Stomach (tissue), 9 donors: ENCODE data around the gene PAFAH1B1. TPM values are rescaled to one million over a fixed set of nuclear protein-coding genes. Genes with fewer than 3 reads are reported as not detected.

Experiments used
- DNase-seq, 2 donors: peaks; one replicate each; pipeline versions ENCODE4 v3.0.0 to v3.0.0-alpha.2; 2013 to 2019
- H3K27ac ChIP-seq, 5 donors: fragments of 200-600 bp in 4 of 5; sonication (generic) in 4 of 5; one replicate each; pipeline ENCODE4 v1.5.1; 2013 to 2019; ENCODE audit warnings: mild to moderate bottlenecking in 1 of 5, moderate library complexity in 1 of 5
- H3K27me3 ChIP-seq, 3 donors: fragments of 200-600 bp; sonication (generic); one replicate each; pipeline ENCODE4 v1.5.1; 2017 to 2019; ENCODE audit warnings: mixed run types in 1 of 3
- H3K36me3 ChIP-seq, 4 donors: fragments of 200-600 bp; sonication (generic); 1 replicate in 3 of 4; 2 replicates in 1 of 4; pipeline ENCODE4 v1.5.1; 2016 to 2019
- H3K4me1 ChIP-seq, 4 donors: fragments of 200-600 bp; sonication (generic); one replicate each; pipeline ENCODE4 v1.5.1; 2016 to 2019
- H3K4me3 ChIP-seq, 4 donors: fragments of 200-600 bp; sonication (generic) in 3 of 4; one replicate each; pipeline ENCODE4 v1.5.1; 2016 to 2019; ENCODE audit warnings: mild to moderate bottlenecking in 1 of 4
- H3K9me3 ChIP-seq, 4 donors: fragments of 200-600 bp; sonication (generic); one replicate each; pipeline ENCODE4 v1.5.1; 2016 to 2019
- EP300 ChIP-seq: sonication (generic); formaldehyde crosslinking; IDR thresholded peaks from one replicate; pipeline ENCODE4 v1.6.1; 2017; ENCODE audit warnings: antibody characterized with exemption
- POLR2A ChIP-seq, 4 donors: fragments of 450-650 bp; IDR thresholded peaks; one replicate each; pipeline ENCODE4 v1.6.1; 2016; ENCODE audit warnings: antibody characterized with exemption in 4 of 4, control low read depth in 2 of 4, mild to moderate bottlenecking in 1 of 4, moderate library complexity in 1 of 4
- POLR2AphosphoS5 ChIP-seq, 3 donors: sonication (generic); formaldehyde crosslinking; IDR thresholded peaks; one replicate each; pipeline ENCODE4 v1.6.1; 2016; ENCODE audit warnings: antibody characterized with exemption in 3 of 3
- WGBS, 5 donors: extraction: QIAGEN DNeasy Blood & Tissue Kit in 3 of 5; methylation state at CpG; one replicate each; pipeline versions ENCODE4 v1.1.5 to v1.1.7; 2013 to 2018; 5-methylcytosine and 5-hydroxymethylcytosine counted together
- intact Hi-C: fragments of 100-400 bp; cut with DNase I; formaldehyde crosslinking; loops from one replicate; pipeline ENCODE4 v1.15.1; 2023; ENCODE audit warnings: low total_unique reads
- polyA plus RNA-seq, 3 donors: library from polyadenylated mRNA; stranded (reverse); fragments of 200-250 nt; gene quantifications; one replicate each; pipeline ENCODE4 v1.2.3, GENCODE V29; 2013
- total RNA-seq, 5 donors: library from RNA; depleted of rRNA; stranded (reverse); fragments of >200 nt; gene quantifications; one replicate each; pipeline versions ENCODE4 v1.1.0 to v1.2.3, GENCODE V29; 2014 to 2016
- TF ChIP-seq, protein P1 (sequence below), 7 experiments: fragments of 450-650 bp in 4 of 7; fragments of 200-600 bp in 3 of 7; sonication (generic) in 3 of 7; IDR thresholded peaks; one replicate each; pipeline ENCODE4 v1.5.1; 2016 to 2019; ENCODE audit warnings: antibody characterized with exemption in 7 of 7, control low read depth in 2 of 7, mild to moderate bottlenecking in 1 of 7
- donor health status: healthy with polysubstance abuse.
- donor health status: Bipolar disorder and iron deficiency.
- donor health status: healthy.

Gene PAFAH1B1
- total and polyA plus RNA-seq, 8 donors, result 22.5 to 264 (median 50.7) TPM

GRCh38 chr17:2562162-2562858 lies 31.1 kb upstream of the PAFAH1B1 start:
- TF ChIP-seq POLR2AphosphoS5 (IDR thresholded peaks at IDR 0.05), result no peak
- TF ChIP-seq, protein P1, sequence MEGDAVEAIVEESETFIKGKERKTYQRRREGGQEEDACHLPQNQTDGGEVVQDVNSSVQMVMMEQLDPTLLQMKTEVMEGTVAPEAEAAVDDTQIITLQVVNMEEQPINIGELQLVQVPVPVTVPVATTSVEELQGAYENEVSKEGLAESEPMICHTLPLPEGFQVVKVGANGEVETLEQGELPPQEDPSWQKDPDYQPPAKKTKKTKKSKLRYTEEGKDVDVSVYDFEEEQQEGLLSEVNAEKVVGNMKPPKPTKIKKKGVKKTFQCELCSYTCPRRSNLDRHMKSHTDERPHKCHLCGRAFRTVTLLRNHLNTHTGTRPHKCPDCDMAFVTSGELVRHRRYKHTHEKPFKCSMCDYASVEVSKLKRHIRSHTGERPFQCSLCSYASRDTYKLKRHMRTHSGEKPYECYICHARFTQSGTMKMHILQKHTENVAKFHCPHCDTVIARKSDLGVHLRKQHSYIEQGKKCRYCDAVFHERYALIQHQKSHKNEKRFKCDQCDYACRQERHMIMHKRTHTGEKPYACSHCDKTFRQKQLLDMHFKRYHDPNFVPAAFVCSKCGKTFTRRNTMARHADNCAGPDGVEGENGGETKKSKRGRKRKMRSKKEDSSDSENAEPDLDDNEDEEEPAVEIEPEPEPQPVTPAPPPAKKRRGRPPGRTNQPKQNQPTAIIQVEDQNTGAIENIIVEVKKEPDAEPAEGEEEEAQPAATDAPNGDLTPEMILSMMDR (IDR thresholded peaks at IDR 0.05), result no peak
- no peak for TF ChIP-seq EP300
- no peak for TF ChIP-seq POLR2A (IDR thresholded peaks at IDR 0.05)
- H3K4me1 ChIP-seq, result peaks cover 0 to 7% (median 3%) of the 10 kb centered on the region in 4 donors
- 72 to 83% (median 81%) methylated on average over 8 of the region's 8 CpGs for WGBS, 5 donors

DNA sequence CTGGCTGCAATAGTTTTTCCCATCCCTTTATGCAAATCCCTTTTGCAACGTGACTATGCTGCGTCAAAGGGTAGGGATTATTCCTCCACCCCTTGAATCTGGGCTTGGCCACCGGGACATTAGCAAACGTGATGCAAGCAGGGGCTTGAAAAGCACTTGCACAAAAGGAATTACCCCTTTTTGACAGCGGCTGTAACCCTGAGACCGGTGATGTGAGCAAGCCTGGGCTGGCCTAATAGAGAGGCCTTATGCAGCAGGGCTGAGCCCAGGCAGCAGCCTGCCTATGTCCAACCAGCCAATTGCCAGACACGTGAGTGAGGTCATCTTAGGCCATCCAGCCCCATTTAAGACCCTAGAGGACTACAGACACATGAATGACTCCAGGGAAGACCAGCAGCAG lies 30.4 kb upstream of the PAFAH1B1 start:
- 71 to 82% (median 81%) methylated on average over 7 of the region's 7 CpGs for WGBS, 5 donors
- H3K4me1 ChIP-seq, result peaks cover 0 to 7% (median 3%) of the 10 kb centered on the region in 4 donors
- peak in 1 of 2 donors; percentile 27 for DNase-seq
- no peak overlapping the region for H3K4me3 ChIP-seq
- peaks cover 0 to 8% (median 4%) of the 10 kb centered on the region in 4 donors for H3K9me3 ChIP-seq
- H3K27me3 ChIP-seq, result no peaks in the 10 kb centered on the region
- TF ChIP-seq EP300, result no peak
- TF ChIP-seq POLR2A (IDR thresholded peaks at IDR 0.05), result no peak
- TF ChIP-seq, protein P1 (IDR thresholded peaks at IDR 0.05), result no peak
- TF ChIP-seq POLR2AphosphoS5 (IDR thresholded peaks at IDR 0.05), result no peak
- H3K27ac ChIP-seq, result no peak overlapping the region
- intact Hi-C loops, result no loop called here
- no peaks in the 10 kb centered on the region for H3K36me3 ChIP-seq

More at GRCh38 chr17:2562162-2562858, 31.1 kb upstream of the PAFAH1B1 start:
- DNase-seq, result no peak
- intact Hi-C loops, result no loop called here
- no peaks in the 10 kb centered on the region for H3K27me3 ChIP-seq
- no peaks in the 10 kb centered on the region for H3K36me3 ChIP-seq
- peaks cover 0 to 8% (median 4%) of the 10 kb centered on the region in 4 donors for H3K9me3 ChIP-seq
- no peak overlapping the region for H3K27ac ChIP-seq
- H3K4me3 ChIP-seq, result no peak overlapping the region

DNA sequence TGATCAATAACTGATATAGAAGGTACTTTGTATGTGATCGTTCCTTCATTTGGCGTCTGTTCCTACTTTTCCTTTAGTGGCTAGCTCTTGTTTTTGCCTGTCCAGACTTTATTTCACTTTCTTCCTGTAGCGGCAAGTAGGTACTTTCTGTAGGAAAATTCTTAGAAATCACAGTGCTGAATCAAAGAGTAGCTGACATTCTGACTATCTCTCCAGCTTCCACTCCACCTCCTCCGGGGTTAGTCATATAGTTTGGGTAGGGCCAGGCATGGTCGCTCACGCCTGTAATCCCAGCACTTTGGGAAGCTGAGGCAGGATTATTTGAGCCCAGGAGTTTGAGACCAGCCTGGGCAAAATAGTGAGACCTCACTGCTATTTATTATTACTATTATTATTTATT lies 29.9 kb upstream of the PAFAH1B1 start:
- Histone ChIP-seq H3K36me3 (no peaks in the 10 kb centered on the region), H3K27me3 (no peaks in the 10 kb centered on the region), H3K27ac (no peak overlapping the region), H3K9me3 (peaks cover 0 to 8% (median 4%) of the 10 kb centered on the region in 4 donors), H3K4me1 (peaks cover 0 to 7% (median 3%) of the 10 kb centered on the region in 4 donors), H3K4me3 (no peak overlapping the region)
- intact Hi-C loops, result no loop called here
- 80 to 91% (median 88%) methylated on average over 6 of the region's 6 CpGs for WGBS, 5 donors
- TF ChIP-seq EP300 (no peak), POLR2AphosphoS5 (IDR thresholded peaks at IDR 0.05) (no peak), POLR2A (IDR thresholded peaks at IDR 0.05) (no peak)
- TF ChIP-seq, protein P1 (IDR thresholded peaks at IDR 0.05), result no peak
- DNase-seq, result no peak

GRCh38 chr17:2564877-2565276 lies 28.6 kb upstream of the PAFAH1B1 start:
- Histone ChIP-seq H3K4me1 (peaks cover 0 to 7% (median 3%) of the 10 kb centered on the region in 4 donors), H3K27ac (peak overlapping the region; percentile 22 to 81 (median 56)), H3K9me3 (peaks cover 0 to 8% (median 4%) of the 10 kb centered on the region in 4 donors), H3K36me3 (no peaks in the 10 kb centered on the region), H3K27me3 (no peaks in the 10 kb centered on the region), H3K4me3 (no peak overlapping the region)
- intact Hi-C loops, result no loop called here
- whole genome bisulfite sequencing, 5 donors, result 28 to 54% (median 45%) methylated on average over 5 of the region's 5 CpGs
- peak; percentile 47 to 77 for DNase-seq
- TF ChIP-seq POLR2AphosphoS5 (IDR thresholded peaks at IDR 0.05) (peak in 1 of 3 donors; percentile 28), EP300 (no peak)

DNA sequence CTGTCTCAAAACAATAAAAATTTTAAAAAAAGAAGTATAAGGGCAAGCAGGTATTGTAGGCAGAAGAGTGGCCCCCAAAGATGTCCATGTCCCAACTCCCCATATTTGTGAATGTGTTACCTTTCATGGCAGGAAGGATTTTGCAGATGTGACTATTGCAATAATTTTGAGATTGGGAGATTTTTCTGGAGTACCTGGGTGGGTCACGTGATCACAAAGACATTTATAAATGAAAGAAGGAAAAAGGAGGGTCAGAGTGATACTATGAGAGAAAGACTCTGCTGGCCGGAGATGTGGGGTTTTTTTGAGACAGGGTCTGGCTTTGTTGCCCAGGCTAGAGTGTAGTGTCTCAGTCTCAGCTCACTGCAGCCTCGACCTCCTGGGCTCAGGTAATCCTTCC lies 27.4 kb upstream of the PAFAH1B1 start:
- TF ChIP-seq EP300 (no peak), POLR2AphosphoS5 (IDR thresholded peaks at IDR 0.05) (no peak), POLR2A (IDR thresholded peaks at IDR 0.05) (no peak)
- TF ChIP-seq, protein P1 (IDR thresholded peaks at IDR 0.05), result no peak
- Histone ChIP-seq H3K27me3 (no peaks in the 10 kb centered on the region), H3K9me3 (peaks cover 0 to 4% (median 1%) of the 10 kb centered on the region in 4 donors), H3K4me3 (no peak overlapping the region), H3K4me1 (peaks cover 0 to 7% (median 3%) of the 10 kb centered on the region in 4 donors), H3K36me3 (no peaks in the 10 kb centered on the region), H3K27ac (no peak overlapping the region)
- intact Hi-C loops, result no loop called here
- WGBS, 5 donors, result 85 to 93% (median 90%) methylated on average over 3 of the region's 3 CpGs
- no peak for DNase-seq
